Stimulated activated CD4-positive, alpha-beta T cell treated with anti-CD3 and anti-CD28 coated beads, Interleukin-1b, Interleukin-23, amount 100 ng/mL, for 4 hours (primary cell): Measurements from ENCODE around the gene TSEN2.
A peak's percentile ranks its signal among the peaks of the same experiment; 100 is the strongest.
"Not testable (repeated sequence)": the region's sequence is repeated elsewhere in the genome, so short reads cannot be mapped to it uniquely, and the experiment has no call there.

Experiments used
- DNase-seq, 2 donors: peaks; one replicate each; pipeline ENCODE4 v3.0.0-alpha.2; 2020; ENCODE audit warnings: low read depth in 2 of 2

TSEN2 gene

DNA sequence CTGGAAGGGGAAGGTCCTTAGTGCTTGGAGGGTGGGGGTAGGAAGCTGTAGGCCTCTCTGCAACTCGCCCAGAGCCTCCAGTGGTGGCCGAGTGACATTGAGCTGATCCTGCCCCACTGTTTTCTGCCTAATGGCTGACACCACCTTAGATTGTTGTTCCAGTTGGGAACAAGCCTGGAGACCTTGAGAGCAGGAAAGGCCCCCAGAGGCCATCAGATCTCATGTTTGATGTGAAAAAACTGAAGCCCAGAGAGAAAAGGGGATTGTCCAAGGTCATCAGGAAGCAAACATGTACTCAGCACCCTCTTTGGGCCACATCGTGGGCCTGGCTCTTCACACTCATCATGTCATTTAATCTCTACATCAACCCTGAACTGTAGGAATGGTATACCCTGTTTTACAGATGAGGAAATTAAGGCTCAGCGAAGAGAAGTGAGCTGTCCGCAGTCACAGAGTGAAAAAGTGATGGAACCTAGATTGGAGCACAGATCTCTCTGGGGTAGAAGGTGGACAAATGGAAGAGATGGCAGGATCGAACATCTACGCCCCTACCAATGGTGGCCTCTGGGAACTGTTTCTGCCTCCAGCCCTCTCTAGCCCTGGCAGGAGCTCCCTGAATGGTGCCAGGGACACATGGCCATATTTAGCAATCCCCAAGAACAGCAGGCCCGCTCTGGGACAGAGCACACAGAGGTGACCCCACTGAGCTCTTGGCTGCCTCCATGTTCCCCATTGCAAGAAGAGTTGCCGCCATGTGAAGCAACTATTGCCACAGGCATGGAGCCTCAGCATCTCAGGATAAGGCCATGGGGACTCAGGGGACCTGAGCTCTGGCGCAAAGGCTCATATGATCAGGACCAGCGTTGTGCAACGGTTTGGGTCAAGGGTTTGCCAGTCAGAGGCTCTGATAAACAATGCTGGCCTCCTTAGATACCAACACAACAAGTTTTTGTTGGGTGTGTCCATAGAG is 31.6 kb upstream of the TSEN2 start:
- DNase-seq, result no peak

DNA sequence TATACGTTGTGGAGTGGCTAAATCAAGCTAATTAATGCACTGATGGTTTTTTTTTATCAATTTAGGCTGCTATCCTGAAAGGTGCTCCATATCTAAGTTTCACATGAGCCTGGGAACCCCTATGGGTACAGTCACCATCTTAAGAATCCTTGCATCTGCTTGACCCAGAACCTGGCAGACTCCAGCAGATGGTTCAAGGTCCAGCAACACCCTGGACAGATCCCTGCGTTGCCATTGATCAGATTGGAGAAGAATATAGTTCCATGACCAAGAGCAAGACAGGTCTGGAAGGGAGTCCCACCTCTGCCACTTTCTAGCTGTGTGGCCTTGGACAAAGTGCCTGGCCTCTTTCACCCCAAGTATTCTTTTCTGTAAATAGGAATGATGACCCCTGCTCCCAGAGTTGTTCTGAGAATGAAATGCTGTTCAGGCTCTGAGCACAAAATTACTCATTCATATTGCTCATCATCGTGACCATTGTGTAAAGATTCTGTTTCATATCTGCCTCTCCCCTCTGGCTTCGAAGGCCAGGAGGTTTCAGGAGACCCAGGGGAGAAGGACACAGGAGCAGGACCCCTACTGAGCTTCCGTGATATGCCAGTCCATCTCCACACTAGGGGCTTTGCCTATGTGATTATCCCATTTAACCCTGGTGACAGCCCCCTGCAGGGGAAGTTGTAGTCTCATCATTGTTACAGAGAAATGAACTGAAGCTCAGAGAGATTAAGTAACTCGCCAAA is 30.0 kb upstream of the TSEN2 start:
- no peak for DNase-seq

DNA sequence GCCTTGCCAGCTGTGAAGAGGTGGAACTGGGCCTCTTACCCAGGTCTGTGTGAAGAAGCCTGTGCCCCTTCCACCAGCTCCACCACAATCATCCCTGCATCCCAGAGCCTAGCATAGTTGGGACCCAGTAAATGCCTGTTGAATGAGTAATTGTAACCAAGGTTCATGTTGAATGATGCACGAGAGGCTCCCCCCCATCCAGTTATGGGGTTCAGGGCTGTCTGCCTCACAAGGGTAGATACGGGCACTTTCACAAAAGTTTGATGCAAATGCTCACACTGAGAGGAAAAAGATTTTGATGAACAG is 29.5 kb upstream of the TSEN2 start:
- DNase-seq, result no peak

DNA sequence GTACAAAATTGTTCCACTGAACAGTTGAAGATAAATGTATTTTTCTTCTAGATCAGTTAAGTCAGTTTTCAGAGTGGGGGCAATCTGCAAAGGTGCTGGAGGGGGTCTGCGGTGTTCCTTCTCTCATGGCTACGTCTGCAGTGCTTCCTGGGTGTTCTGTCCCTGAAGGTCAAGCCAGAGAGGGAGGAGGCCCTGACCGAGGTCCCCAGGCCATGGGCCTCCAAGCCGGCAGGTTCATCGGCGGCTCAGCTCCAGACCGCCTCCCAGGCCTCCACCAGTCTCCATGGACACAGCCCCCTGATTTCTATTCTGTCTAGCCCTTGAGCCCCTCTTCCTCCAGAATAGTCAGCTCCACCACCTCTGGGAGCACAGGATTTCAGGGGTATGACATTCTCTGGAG is 28.5 kb upstream of the TSEN2 start:
- no peak for DNase-seq

DNA sequence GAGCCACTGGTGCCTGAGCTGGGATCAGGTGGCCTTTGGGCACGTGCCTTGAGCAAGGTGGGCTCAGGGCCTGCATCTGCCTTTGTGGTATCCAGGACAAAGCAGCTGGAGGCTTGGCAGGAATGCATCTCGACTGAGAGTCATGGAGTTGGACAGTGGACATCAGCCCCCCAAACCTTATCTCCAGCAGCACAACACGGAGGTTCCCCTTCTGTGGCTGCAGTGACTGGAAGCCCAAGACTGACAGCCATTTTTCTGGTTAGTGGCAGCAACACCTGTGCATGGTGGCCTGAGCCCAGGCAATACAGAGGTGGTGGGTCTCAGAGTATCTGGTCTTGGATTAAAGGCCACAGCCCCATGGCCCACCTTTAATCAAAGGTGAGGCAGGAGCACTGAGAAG is 27.8 kb upstream of the TSEN2 start:
- DNase-seq, result no peak

DNA sequence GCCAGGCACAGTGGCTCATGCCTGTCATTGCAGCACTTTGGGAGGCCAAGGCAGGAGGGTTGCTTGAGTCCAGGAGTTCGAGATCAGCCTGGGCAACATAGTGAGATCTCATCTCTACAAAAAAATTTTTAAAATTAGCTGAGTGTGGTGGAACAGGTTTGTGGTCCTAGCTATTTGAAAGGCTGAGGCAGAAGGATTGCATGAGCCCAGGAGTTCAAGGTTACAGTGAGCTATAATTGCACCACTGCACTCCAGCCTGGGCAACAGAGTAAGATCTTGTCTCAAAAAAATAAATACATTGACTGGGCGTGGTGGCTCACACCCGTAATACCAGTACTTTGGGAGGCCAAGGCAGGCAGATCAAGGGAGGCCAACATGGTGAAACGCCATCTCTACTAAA is 26.9 kb upstream of the TSEN2 start:
- not testable (repeated sequence) for DNase-seq

DNA sequence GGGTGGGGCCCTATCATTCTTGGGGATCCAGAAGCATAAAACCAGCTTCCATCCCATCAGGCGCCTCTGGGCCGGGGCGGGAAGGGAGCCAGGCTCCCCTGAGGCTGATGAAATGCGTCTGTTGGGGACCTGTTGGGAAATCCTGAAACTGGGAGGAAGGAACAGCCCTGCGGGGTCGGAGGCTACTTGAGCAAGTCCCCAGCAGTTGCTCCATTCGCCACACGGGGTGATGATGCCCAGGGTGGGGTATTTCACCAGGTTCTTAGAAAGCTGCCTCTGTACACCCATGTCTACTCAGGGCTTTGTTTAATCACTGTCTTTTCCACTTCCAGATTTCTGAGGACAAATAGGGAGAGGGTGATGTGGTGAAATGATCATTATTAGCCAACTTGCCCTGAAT is 25.4 kb upstream of the TSEN2 start:
- no peak for DNase-seq

DNA sequence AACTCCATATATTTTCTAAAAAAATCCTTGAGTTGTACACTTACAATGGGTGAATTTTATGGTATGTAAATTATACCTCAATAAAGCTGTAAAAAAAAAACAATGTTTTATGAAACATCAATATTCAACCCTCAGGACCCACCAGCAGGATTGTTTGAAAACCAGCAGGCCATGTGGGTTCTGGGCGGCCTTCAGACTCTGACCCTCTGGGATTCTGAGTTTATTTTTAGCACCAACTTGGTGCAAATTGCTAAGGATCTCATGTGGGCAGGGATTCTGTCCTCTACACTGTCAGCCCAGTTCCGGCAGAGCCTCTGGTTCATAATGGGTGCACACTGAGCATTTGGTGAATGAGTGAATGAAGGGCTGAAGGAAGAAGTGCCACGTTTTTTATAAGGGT is 24.2 kb upstream of the TSEN2 start:
- no peak for DNase-seq

DNA sequence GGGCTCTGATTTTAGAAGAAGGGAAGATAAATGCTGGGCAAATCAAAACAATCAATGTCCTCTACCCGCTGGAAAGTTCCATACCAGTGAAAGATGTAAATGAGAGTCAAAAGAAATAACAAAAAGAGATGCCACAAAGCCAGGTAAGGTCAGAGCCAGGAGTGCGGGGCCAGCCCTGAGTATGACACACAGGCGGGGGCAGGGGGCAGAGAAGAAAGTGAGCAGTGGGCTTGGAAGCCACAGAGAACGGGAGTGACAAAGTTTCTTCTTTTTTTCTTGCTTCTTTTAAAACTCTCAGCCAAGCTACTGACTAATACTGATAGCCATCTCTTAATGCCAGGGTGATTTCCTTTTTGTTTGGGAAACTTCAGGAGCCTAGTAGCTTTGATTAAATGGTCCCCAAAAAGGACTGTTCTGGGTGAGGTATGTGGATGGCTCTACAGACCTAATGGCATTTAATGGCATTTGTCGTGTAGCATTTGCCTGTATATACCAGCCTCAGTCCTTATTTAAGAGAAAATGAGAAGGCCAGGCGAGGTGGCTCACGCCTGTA is 23.1 kb upstream of the TSEN2 start:
- DNase-seq, result no peak

DNA sequence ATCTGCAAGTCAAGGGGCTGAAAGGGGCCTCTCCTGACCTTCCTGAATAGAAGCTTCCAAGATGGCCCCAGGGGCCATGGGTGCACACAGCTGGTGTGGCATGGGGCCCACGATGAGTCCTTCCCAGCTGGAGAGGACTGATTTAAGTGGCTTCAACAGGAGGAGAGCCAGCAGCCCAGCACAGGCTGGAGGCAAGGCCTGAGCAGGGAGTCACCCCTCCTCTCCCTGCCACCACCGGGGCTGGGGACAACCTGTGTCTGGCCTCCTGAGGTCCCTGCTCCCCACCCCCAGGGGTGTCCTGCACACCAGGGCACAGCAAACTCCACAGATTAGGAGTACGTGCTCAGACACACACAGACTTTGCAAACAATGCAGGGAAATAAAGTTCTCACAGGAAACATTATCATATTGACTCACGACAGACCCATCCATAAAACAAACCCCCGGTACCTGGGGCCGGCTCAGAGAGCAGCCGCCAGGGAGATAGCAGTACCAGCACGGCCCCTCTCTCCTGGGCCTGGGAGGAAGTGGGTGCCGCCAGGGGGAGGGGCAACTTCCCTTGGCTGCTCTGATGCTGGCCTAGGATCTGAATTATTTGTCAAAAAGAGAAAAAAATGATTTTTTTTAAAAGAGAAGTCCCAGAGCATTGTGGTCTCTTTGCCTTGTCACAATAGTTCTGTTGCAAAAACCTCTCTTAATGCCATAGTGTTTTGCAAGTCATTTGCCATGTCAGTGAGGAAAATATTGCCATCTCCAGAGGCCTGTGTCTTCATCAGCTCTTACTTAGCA is 21.9 kb upstream of the TSEN2 start:
- DNase-seq, result no peak

DNA sequence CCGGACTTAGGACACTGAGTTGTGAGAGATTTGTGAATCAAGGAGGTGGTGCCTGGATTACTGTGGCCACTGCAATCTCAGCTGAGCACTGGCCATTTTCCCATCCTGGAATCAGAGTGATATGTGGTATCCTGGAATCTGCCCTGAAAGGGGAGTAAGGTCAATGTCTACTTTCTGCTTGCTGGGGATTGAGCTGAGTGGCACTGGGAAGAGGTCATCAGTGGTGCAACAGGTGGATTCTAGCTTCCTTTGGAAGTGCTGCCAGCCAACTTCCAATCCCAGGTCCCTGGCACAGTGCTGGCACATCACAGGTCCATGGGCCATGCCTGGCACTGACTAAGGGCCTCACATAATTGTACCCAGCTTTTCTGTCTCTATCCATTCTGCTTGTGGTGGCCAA is 20.6 kb upstream of the TSEN2 start:
- DNase-seq, result no peak

DNA sequence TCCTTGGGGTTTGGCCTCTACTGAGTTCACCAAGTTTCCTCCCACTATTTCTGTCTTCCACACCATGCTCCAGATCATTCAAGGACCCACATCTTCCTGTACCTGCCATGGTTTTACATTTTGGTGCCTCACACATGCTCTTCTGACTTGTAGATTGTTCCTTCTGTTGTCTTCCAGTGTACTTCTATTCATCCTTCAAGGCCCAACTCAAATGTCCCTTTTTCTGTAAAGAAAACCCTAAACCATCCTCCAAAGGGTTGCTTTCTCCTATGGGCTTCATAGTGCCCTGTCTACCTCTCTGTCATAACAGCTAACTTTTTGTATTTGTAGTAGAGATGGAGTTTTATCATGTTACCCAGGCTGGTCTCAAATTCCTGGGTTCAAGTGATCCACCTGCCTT is 20.1 kb upstream of the TSEN2 start:
- DNase-seq, result no peak

DNA sequence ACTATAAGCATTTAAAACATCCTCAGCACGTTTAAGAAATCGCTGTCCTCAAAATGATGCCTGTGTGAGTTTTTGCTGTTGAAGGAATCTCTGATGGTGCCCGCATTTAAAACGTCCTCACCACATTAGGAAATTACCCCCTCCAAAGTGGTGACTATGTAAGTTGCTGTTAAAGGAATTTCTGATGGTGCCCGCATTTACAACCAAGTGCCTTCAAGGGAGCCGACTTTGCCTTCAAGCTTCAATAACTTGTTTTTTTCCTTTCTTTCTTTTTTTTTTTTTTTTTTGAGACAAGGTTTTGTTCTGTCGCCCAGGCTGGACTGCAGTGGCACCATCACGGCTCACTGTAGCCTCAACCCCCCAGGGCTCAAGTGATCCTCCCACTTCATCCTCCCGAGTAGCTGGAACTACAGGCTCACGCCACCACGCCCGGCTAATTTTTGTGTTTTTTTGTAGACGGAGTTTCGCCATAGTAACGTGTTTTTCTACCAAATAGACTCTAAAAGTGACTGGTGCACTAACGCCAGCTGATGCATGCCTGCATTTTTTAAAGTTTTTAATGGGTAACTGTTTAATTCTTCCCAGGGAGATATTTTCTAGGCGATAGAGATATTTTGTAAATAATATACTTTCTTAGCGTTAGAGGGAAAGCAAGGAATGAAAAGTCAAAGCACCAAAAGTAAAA is 19.0 kb upstream of the TSEN2 start:
- DNase-seq, result no peak

DNA sequence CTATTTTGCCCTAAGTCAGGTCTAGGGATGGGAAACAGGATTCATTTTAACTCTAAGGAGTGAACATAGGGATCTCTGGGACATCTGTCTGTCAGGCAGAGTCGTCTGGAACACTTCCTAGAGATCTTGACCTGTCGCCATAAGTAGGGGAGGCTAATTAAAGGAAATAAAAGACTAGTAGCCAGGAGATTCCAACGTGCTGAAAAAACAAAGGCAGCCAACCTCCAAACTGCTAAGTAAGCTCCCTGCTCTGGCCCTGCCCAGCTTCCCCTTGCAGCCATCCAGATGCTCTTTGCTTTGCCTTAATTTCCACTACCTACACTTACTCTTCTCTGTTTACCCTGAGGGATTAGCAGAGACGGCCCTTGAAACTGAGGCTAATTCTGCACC is 18.4 kb upstream of the TSEN2 start:
- DNase-seq, result no peak

DNA sequence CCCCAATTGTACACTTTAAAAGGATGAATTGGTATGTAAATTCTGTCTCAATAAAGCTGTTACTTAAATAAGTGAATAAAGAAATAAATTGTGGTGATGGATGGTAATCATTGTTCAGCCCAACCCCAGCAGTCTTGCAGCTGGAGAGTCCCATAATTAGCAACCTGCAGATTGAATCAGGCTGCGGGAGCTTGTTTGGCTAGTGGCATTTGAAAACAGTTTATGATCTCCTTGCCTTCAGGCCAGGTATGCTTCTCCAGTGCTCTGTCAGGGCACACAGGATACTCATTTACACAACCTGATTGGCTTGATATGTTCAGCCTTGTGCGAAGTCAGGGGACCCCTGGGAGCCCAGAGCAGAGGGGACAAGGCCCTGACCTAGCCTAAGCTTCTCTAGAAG is 16.5 kb upstream of the TSEN2 start:
- no peak for DNase-seq

DNA sequence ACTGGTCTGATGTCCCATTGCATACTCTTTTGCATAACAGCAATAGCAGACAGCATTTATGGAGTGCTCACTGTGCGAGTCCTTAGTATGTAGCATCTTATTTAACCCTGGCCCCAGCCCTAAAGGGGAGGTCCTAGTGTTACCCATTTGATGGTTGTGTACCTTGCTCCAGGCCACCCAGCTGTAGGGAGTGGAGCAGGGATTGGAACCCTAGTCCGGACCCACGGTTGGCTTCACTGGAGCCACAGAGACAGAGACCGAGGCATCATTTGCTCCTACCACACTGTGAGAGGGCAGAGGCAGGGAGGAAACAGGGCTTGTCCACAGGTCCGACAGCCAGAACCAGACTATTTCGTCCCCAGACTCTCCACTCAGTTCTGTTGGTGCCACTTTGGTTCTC is 16.0 kb upstream of the TSEN2 start:
- DNase-seq, result no peak

DNA sequence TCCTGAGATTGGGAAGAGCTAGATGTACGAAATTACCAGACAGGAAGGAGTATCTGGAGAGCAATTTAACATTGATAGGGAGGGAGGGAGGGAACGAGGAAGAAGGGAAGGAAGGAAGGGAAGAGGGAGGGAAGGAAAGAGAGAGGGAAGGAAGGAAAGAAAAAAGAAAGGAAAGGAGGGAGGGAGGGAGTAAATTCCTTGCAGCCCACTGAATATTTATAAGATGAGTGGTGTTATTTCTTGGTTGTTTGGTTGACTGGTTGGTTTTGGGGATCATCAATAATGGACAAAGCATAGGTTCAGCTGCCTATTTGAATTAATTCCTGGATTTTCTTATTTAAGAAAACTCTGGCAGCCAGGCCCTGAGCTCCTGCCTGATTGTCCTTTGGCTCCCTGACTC is 15.5 kb upstream of the TSEN2 start:
- no peak for DNase-seq

DNA sequence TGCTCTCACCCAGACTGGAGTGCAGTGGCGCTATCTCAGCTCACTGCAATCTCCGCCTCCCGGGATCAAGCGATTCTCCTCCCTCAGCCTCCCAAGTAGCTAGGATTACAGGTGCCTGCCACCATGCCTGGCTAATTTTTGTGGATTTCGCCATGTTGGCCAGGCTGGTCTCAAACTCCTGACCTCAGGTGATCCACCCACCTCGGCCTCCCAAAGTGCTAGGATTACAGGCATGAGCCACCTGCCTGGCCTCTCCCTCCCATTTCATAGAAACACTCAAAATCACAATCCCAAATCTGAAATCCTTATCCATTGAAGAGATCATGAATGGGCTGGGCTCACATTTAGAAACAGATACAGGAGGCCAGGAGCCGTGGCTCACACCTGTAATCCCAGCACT is 15.1 kb upstream of the TSEN2 start:
- DNase-seq, result not testable (repeated sequence)

DNA sequence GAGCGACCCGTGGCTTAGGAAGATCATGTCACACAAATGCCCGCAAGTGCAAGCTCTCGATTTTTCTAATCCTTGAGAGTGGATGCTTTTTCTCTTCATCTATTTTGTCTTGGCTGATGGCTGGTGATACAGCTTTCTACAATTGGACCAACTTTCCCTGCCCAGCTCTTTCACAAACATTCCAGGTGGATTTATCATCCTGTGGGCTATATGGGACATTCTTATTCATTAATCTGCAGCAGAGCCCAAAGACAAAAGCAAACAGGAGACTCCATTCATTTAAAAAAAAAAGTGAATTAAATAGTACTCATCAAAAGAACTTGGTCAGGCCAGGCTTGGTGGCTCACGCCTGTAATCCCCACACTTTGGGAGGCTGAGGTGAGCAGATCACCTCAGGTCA is 14.2 kb upstream of the TSEN2 start:
- DNase-seq, result no peak

DNA sequence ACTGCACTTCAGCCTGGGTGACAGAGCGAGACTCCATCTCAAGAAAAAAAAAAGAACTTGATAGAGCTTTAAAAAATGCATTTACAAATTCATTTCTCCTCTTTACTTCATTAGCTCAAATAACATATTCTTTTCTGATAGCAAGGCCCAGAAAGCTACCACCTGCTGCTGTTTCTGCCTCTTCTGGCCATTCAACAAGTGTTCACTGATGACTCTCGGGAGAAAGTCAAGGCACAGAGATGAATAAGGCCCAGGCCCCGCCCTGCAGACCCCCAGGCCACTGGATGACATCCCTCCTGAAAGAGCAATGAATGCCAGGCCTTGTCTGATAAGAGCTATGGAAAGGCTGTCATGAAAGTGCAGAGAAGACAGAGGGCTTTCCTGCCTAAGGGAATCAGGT is 13.6 kb upstream of the TSEN2 start:
- DNase-seq, result no peak

DNA sequence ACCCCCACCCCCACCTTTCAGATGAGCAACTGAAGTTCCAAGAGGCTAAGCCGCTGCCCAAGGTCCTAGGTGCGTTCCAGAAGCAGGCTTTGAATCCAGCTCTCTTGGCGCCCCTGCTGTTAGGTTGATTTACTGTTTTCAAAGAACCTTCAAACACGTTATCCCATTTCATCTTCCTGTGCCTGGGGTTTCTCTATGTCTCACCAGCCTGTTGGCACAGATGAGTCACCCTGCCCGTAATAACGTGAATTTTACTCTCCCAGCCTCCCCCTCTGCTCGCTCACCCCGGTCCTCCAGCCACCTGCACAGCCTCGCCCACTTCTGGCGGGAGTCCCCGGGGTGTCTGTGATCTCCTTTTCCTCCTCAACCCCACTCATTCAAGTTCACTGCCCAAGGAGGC is 13.0 kb upstream of the TSEN2 start:
- DNase-seq, result peak; percentile 42 to 48
